Measurements from ENCODE around the gene CITED4. TPM values are rescaled to one million over a fixed set of nuclear protein-coding genes. Genes with fewer than 3 reads are reported as not detected.

CITED4 gene
- polyA plus RNA-seq, 1 donor from 2014 or later, result 2.6 TPM

DNA sequence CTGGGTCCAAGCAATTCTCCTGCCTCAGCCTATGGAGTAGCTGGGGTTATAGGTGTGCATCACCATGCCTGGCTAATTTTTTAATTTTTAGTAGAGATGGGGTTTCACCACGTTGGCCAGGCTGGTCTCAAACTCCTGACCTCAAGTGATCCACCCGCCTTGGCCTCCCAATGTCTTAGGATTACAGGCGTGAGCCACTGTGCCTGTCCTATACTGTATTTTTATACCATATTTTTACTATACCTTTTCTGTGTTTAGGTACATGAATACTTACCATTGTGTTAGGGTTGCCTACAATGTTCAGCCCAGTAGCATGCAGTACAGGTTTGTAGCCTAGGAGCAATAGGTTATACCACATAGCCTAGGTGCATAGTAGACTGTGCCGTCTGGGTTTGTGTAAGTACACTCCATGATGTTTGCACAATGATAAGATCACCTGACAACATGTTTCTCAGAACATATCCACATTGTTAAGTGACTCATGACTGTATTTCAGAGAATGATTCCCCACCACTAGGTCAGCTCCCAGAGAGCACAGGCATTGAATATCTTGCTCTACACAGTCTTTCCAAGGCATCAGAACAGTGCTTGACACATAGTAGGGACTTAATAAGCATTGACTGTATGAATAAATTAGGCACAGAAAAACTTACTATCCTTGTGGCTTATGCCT lies 6.0 kb upstream of the CITED4 start (continued):
- TF ChIP-seq, protein P1, sequence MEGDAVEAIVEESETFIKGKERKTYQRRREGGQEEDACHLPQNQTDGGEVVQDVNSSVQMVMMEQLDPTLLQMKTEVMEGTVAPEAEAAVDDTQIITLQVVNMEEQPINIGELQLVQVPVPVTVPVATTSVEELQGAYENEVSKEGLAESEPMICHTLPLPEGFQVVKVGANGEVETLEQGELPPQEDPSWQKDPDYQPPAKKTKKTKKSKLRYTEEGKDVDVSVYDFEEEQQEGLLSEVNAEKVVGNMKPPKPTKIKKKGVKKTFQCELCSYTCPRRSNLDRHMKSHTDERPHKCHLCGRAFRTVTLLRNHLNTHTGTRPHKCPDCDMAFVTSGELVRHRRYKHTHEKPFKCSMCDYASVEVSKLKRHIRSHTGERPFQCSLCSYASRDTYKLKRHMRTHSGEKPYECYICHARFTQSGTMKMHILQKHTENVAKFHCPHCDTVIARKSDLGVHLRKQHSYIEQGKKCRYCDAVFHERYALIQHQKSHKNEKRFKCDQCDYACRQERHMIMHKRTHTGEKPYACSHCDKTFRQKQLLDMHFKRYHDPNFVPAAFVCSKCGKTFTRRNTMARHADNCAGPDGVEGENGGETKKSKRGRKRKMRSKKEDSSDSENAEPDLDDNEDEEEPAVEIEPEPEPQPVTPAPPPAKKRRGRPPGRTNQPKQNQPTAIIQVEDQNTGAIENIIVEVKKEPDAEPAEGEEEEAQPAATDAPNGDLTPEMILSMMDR (IDR thresholded peaks at IDR 0.05; ENCODE audit: poor library complexity, severe bottlenecking), result no peak

DNA sequence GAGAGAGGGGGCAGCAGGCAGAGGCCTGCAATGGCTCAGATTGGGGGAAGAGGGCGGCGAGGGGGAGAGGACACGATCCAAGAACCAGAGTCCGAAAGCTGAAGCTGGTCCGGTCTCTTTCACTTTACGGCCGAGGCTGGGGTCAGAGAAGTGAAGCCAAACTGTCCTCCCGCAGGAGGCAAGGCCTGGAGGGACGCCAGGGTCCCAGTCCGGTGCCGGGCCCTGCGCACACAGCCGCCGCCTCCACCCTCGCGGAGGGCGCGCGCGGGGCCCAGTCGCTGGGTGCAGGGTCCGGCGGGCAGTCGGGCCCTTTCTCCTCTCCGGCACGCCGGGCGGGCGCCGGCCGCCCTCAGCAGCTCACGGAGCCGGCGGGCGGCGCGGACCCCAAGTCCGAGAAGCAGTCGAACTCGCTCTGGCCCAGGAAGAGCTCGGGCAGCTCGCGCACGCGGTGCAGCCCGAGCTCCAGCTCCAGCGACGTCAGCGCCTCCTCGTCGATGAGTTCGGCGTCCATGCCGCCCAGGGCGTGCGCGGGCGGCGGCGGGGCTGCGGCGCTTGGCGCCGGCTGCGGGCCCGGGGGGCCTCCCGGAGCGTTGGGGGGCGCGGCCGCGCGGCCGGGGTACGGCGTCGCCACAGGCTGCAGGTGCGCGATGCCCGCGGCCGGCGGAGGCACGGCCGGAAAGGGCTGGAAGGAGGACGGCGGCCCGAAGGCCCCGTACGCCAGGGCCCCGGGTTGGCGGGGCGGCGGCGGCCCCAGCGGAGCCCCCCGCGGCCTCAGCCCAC lies 749 bp downstream of the CITED4 start:
- Histone ChIP-seq H3K27ac (ENCODE audit: low read length) (no peak overlapping the region), H3K4me2 (ENCODE audit: low read length) (no peak overlapping the region), H2AFZ (ENCODE audit: low read depth, low read length) (no peak overlapping the region), H3K79me2 (replicated peaks; ENCODE audit: insufficient read depth, low read length) (no peaks in the 10 kb centered on the region), H3K9me2 (ENCODE audit: insufficient read depth, low read length) (no peaks in the 10 kb centered on the region), H3K9me3 (ENCODE audit: low read length) (no peaks in the 10 kb centered on the region), H3K9ac (ENCODE audit: low read length) (peak overlapping the region; percentile 64), H3K4me3 (ENCODE audit: low read length) (peak overlapping the region; percentile 67), H3K27me3 (ENCODE audit: insufficient read depth, low read depth, low read length) (peaks cover 19% of the 10 kb centered on the region), H4K20me1 (ENCODE audit: insufficient read depth) (no peaks in the 10 kb centered on the region), H3F3A (ENCODE audit: insufficient read depth, low read length, poor library complexity, severe bottlenecking) (no peaks in the 10 kb centered on the region), H3K36me3 (ENCODE audit: insufficient read depth, low read length) (no peaks in the 10 kb centered on the region)
- TF ChIP-seq, protein P2, sequence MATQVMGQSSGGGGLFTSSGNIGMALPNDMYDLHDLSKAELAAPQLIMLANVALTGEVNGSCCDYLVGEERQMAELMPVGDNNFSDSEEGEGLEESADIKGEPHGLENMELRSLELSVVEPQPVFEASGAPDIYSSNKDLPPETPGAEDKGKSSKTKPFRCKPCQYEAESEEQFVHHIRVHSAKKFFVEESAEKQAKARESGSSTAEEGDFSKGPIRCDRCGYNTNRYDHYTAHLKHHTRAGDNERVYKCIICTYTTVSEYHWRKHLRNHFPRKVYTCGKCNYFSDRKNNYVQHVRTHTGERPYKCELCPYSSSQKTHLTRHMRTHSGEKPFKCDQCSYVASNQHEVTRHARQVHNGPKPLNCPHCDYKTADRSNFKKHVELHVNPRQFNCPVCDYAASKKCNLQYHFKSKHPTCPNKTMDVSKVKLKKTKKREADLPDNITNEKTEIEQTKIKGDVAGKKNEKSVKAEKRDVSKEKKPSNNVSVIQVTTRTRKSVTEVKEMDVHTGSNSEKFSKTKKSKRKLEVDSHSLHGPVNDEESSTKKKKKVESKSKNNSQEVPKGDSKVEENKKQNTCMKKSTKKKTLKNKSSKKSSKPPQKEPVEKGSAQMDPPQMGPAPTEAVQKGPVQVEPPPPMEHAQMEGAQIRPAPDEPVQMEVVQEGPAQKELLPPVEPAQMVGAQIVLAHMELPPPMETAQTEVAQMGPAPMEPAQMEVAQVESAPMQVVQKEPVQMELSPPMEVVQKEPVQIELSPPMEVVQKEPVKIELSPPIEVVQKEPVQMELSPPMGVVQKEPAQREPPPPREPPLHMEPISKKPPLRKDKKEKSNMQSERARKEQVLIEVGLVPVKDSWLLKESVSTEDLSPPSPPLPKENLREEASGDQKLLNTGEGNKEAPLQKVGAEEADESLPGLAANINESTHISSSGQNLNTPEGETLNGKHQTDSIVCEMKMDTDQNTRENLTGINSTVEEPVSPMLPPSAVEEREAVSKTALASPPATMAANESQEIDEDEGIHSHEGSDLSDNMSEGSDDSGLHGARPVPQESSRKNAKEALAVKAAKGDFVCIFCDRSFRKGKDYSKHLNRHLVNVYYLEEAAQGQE (IDR thresholded peaks at IDR 0.05; ENCODE audit: borderline replicate concordance), result no peak
- TF ChIP-seq MXI1 (conservative IDR thresholded peaks at IDR 0.05; ENCODE audit: poor library complexity, severe bottlenecking), result peak; percentile 8

DNA sequence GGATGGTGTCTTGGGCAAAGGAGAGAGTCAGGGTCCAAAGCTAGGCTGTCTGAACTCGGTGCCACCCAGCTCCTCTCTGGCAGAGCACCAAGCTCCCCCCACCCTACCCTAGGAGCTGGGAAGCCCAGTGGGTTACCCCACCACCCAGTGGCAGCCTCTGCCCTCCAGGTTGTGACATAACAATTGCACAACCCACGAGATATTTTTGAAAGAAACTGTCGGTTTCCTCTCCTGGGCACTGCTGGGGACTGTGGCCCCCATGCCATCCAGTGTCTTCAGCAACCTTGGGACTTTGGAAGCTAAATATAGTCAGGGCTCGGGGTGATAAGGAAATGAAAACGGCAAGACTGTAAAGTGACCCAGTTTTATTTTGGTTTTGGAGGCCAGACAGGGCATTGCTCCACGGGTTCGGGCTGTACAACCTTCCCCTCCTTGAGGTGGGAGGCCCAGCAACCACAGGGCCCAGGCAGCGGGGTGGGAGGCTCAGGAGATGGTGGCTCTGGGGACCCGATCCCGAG lies 1.4 kb downstream of the CITED4 start:
- Histone ChIP-seq H4K20me1 (ENCODE audit: insufficient read depth) (no peaks in the 10 kb centered on the region), H3K4me3 (ENCODE audit: low read length) (peak overlapping the region; percentile 57), H3K4me2 (ENCODE audit: low read length) (no peak overlapping the region), H3K9me3 (ENCODE audit: low read length) (no peaks in the 10 kb centered on the region), H3K36me3 (ENCODE audit: insufficient read depth, low read length) (no peaks in the 10 kb centered on the region), H3K9ac (ENCODE audit: low read length) (peak overlapping the region; percentile 64), H2AFZ (ENCODE audit: low read depth, low read length) (no peak overlapping the region), H3K27ac (ENCODE audit: low read length) (no peak overlapping the region), H3K9me2 (ENCODE audit: insufficient read depth, low read length) (no peaks in the 10 kb centered on the region), H3K79me2 (replicated peaks; ENCODE audit: insufficient read depth, low read length) (no peaks in the 10 kb centered on the region), H3K27me3 (ENCODE audit: insufficient read depth, low read depth, low read length) (peaks cover 19% of the 10 kb centered on the region), H3F3A (ENCODE audit: insufficient read depth, low read length, poor library complexity, severe bottlenecking) (no peaks in the 10 kb centered on the region)
- TF ChIP-seq, protein P1 (IDR thresholded peaks at IDR 0.05; ENCODE audit: poor library complexity, severe bottlenecking), result no peak
- TF ChIP-seq EZH2 (IDR thresholded peaks at IDR 0.05; ENCODE audit: borderline replicate concordance, insufficient read depth, low read length, poor library complexity, severe bottlenecking) (no peak), EP300 (conservative IDR thresholded peaks at IDR 0.05; ENCODE audit: poor library complexity, severe bottlenecking) (no peak), TAF1 (IDR thresholded peaks at IDR 0.05; ENCODE audit: low read depth) (no peak), RAD21 (conservative IDR thresholded peaks at IDR 0.05) (no peak), SMC3 (conservative IDR thresholded peaks at IDR 0.05; ENCODE audit: poor library complexity) (no peak), MXI1 (conservative IDR thresholded peaks at IDR 0.05; ENCODE audit: poor library complexity, severe bottlenecking) (no peak), POLR2AphosphoS5 (IDR thresholded peaks at IDR 0.05) (no peak)
- TF ChIP-seq, protein P2 (IDR thresholded peaks at IDR 0.05; ENCODE audit: borderline replicate concordance), result no peak
